ENCODE measurements around the gene POLR1E. TPM values are rescaled to one million over a fixed set of nuclear protein-coding genes. Genes with fewer than 3 reads are reported as not detected.
A peak's percentile ranks its signal among the peaks of the same experiment; 100 is the strongest.

POLR1E gene
- polyA plus RNA-seq, 2 donors = 8.1 to 15.2 TPM

- H3K4me3 ChIP-seq (ENCODE audit: low read depth in 1 of 2, low read length in 2 of 2) = no peak overlapping the region
- no peaks in the 10 kb centered on the region for H3K9me3 ChIP-seq (ENCODE audit: control insufficient read depth in 2 of 2, insufficient read depth in 1 of 2, low read depth in 1 of 2, low read length in 1 of 2)
- H3K36me3 ChIP-seq (ENCODE audit: control insufficient read depth in 2 of 2, insufficient read depth in 2 of 2, low read length in 1 of 2) = peaks cover 0 to 10% of the 10 kb centered on the region in 2 donors
- H3K4me1 ChIP-seq (ENCODE audit: control insufficient read depth in 2 of 2, insufficient read depth in 2 of 2, low read length in 1 of 2) = peaks cover 0 to 7% of the 10 kb centered on the region in 2 donors
- H3K27ac ChIP-seq (ENCODE audit: low read depth in 2 of 2, low read length in 1 of 2) = peak overlapping the region; percentile 44 to 62
- no peaks in the 10 kb centered on the region for H3K27me3 ChIP-seq (ENCODE audit: control insufficient read depth in 1 of 2, insufficient read depth in 2 of 2, low read length in 2 of 2)
- 41 to 48% methylated on average over 3 of the region's 3 CpGs for WGBS, 2 donors
Observed at GRCh38 chr9:37540634-37541033, 54.9 kb downstream of the POLR1E start.

- Histone ChIP-seq H3K36me3 (ENCODE audit: control insufficient read depth in 2 of 2, insufficient read depth in 2 of 2, low read length in 1 of 2) (peaks cover 0 to 7% of the 10 kb centered on the region in 2 donors), H3K4me1 (ENCODE audit: control insufficient read depth in 2 of 2, insufficient read depth in 2 of 2, low read length in 1 of 2) (peaks cover 0 to 7% of the 10 kb centered on the region in 2 donors), H3K27me3 (ENCODE audit: control insufficient read depth in 1 of 2, insufficient read depth in 2 of 2, low read length in 2 of 2) (no peaks in the 10 kb centered on the region), H3K27ac (ENCODE audit: low read depth in 2 of 2, low read length in 1 of 2) (peak overlapping the region; percentile 36 to 87), H3K4me3 (ENCODE audit: low read depth in 1 of 2, low read length in 2 of 2) (no peak overlapping the region), H3K9me3 (ENCODE audit: control insufficient read depth in 2 of 2, insufficient read depth in 1 of 2, low read depth in 1 of 2, low read length in 1 of 2) (no peaks in the 10 kb centered on the region)
- WGBS, 2 donors = 97 to 99% methylated on average over 8 of the region's 8 CpGs
Observed at GRCh38 chr9:37541465-37541864, 55.7 kb downstream of the POLR1E start.

GRCh38 chr9:37542488-37542887, 56.7 kb downstream of the POLR1E start:
- H3K4me1 ChIP-seq (ENCODE audit: control insufficient read depth in 2 of 2, insufficient read depth in 2 of 2, low read length in 1 of 2) = peaks cover 0 to 7% of the 10 kb centered on the region in 2 donors
- WGBS, 2 donors = 97 to 100% methylated on average over 6 of the region's 6 CpGs
- H3K9me3 ChIP-seq (ENCODE audit: control insufficient read depth in 2 of 2, insufficient read depth in 1 of 2, low read depth in 1 of 2, low read length in 1 of 2) = no peaks in the 10 kb centered on the region
- no peak overlapping the region for H3K4me3 ChIP-seq (ENCODE audit: low read depth in 1 of 2, low read length in 2 of 2)
- no peak overlapping the region for H3K27ac ChIP-seq (ENCODE audit: low read depth in 2 of 2, low read length in 1 of 2)
- H3K27me3 ChIP-seq (ENCODE audit: control insufficient read depth in 1 of 2, insufficient read depth in 2 of 2, low read length in 2 of 2) = no peaks in the 10 kb centered on the region
- H3K36me3 ChIP-seq (ENCODE audit: control insufficient read depth in 2 of 2, insufficient read depth in 2 of 2, low read length in 1 of 2) = peaks cover 0 to under 1% of the 10 kb centered on the region in 2 donors

GRCh38 chr9:37542895-37543294, 57.1 kb downstream of the POLR1E start:
- Histone ChIP-seq H3K9me3 (ENCODE audit: control insufficient read depth in 2 of 2, insufficient read depth in 1 of 2, low read depth in 1 of 2, low read length in 1 of 2) (no peaks in the 10 kb centered on the region), H3K27me3 (ENCODE audit: control insufficient read depth in 1 of 2, insufficient read depth in 2 of 2, low read length in 2 of 2) (no peaks in the 10 kb centered on the region), H3K4me3 (ENCODE audit: low read depth in 1 of 2, low read length in 2 of 2) (no peak overlapping the region), H3K27ac (ENCODE audit: low read depth in 2 of 2, low read length in 1 of 2) (no peak overlapping the region), H3K4me1 (ENCODE audit: control insufficient read depth in 2 of 2, insufficient read depth in 2 of 2, low read length in 1 of 2) (peaks cover 0 to 7% of the 10 kb centered on the region in 2 donors), H3K36me3 (ENCODE audit: control insufficient read depth in 2 of 2, insufficient read depth in 2 of 2, low read length in 1 of 2) (no peaks in the 10 kb centered on the region)
- 28 to 40% methylated on average over 1 of the region's 1 CpG for WGBS, 2 donors

GRCh38 chr9:37543468-37543867, 57.7 kb downstream of the POLR1E start:
- no peak overlapping the region for H3K4me3 ChIP-seq (ENCODE audit: low read depth in 1 of 2, low read length in 2 of 2)
- H3K27ac ChIP-seq (ENCODE audit: low read depth in 2 of 2, low read length in 1 of 2) = no peak overlapping the region
- H3K27me3 ChIP-seq (ENCODE audit: control insufficient read depth in 1 of 2, insufficient read depth in 2 of 2, low read length in 2 of 2) = no peaks in the 10 kb centered on the region
- no peaks in the 10 kb centered on the region for H3K36me3 ChIP-seq (ENCODE audit: control insufficient read depth in 2 of 2, insufficient read depth in 2 of 2, low read length in 1 of 2)
- 95 to 100% methylated on average over 1 of the region's 1 CpG for WGBS, 2 donors
- peaks cover 0 to 7% of the 10 kb centered on the region in 2 donors for H3K4me1 ChIP-seq (ENCODE audit: control insufficient read depth in 2 of 2, insufficient read depth in 2 of 2, low read length in 1 of 2)
- H3K9me3 ChIP-seq (ENCODE audit: control insufficient read depth in 2 of 2, insufficient read depth in 1 of 2, low read depth in 1 of 2, low read length in 1 of 2) = no peaks in the 10 kb centered on the region

- no peaks in the 10 kb centered on the region for H3K9me3 ChIP-seq (ENCODE audit: control insufficient read depth in 2 of 2, insufficient read depth in 1 of 2, low read depth in 1 of 2, low read length in 1 of 2)
- H3K4me3 ChIP-seq (ENCODE audit: low read depth in 1 of 2, low read length in 2 of 2) = no peak overlapping the region
- H3K36me3 ChIP-seq (ENCODE audit: control insufficient read depth in 2 of 2, insufficient read depth in 2 of 2, low read length in 1 of 2) = no peaks in the 10 kb centered on the region
- 96 to 97% methylated on average over 5 of the region's 5 CpGs for WGBS, 2 donors
- H3K4me1 ChIP-seq (ENCODE audit: control insufficient read depth in 2 of 2, insufficient read depth in 2 of 2, low read length in 1 of 2) = no peaks in the 10 kb centered on the region
- H3K27me3 ChIP-seq (ENCODE audit: control insufficient read depth in 1 of 2, insufficient read depth in 2 of 2, low read length in 2 of 2) = no peaks in the 10 kb centered on the region
- no peak overlapping the region for H3K27ac ChIP-seq (ENCODE audit: low read depth in 2 of 2, low read length in 1 of 2)
Observed at GRCh38 chr9:37547328-37547878, 61.7 kb downstream of the POLR1E start.

DNA sequence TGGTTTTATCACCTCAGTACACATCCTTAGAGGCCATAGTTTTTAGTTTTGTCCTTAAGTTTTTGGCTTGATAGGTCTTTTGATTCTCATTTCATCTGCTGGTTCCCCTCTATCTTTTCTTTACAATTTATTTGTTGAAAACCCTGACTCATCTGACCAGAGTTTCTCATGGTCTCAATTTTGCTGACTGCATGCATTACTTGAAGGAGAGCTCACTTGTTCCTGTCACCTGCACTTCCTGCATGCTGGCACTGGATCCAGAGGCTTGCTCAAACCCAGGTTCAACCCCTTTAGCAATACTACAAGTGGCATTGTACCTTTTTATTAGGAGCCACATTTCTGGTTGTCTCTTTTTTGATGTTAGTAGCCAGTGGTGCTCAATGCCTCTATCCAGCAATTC, 63.8 kb downstream of the POLR1E start:
- no peak overlapping the region for H3K4me3 ChIP-seq (ENCODE audit: low read depth in 1 of 2, low read length in 2 of 2)
- no peaks in the 10 kb centered on the region for H3K4me1 ChIP-seq (ENCODE audit: control insufficient read depth in 2 of 2, insufficient read depth in 2 of 2, low read length in 1 of 2)
- H3K36me3 ChIP-seq (ENCODE audit: control insufficient read depth in 2 of 2, insufficient read depth in 2 of 2, low read length in 1 of 2) = no peaks in the 10 kb centered on the region
- H3K9me3 ChIP-seq (ENCODE audit: control insufficient read depth in 2 of 2, insufficient read depth in 1 of 2, low read depth in 1 of 2, low read length in 1 of 2) = no peaks in the 10 kb centered on the region
- no peaks in the 10 kb centered on the region for H3K27me3 ChIP-seq (ENCODE audit: control insufficient read depth in 1 of 2, insufficient read depth in 2 of 2, low read length in 2 of 2)
- H3K27ac ChIP-seq (ENCODE audit: low read depth in 2 of 2, low read length in 1 of 2) = no peak overlapping the region

- Histone ChIP-seq H3K36me3 (ENCODE audit: control insufficient read depth in 2 of 2, insufficient read depth in 2 of 2, low read length in 1 of 2) (no peaks in the 10 kb centered on the region), H3K27me3 (ENCODE audit: control insufficient read depth in 1 of 2, insufficient read depth in 2 of 2, low read length in 2 of 2) (no peaks in the 10 kb centered on the region), H3K4me1 (ENCODE audit: control insufficient read depth in 2 of 2, insufficient read depth in 2 of 2, low read length in 1 of 2) (no peaks in the 10 kb centered on the region), H3K9me3 (ENCODE audit: control insufficient read depth in 2 of 2, insufficient read depth in 1 of 2, low read depth in 1 of 2, low read length in 1 of 2) (no peaks in the 10 kb centered on the region), H3K27ac (ENCODE audit: low read depth in 2 of 2, low read length in 1 of 2) (no peak overlapping the region), H3K4me3 (ENCODE audit: low read depth in 1 of 2, low read length in 2 of 2) (no peak overlapping the region)
- WGBS, 2 donors = 87 to 90% methylated on average over 1 of the region's 1 CpG
Observed at GRCh38 chr9:37550781-37551180, 65.0 kb downstream of the POLR1E start.

- 81 to 90% methylated on average over 3 of the region's 3 CpGs for WGBS, 2 donors
Observed at GRCh38 chr9:37551468-37551867, 65.7 kb downstream of the POLR1E start.

DNA sequence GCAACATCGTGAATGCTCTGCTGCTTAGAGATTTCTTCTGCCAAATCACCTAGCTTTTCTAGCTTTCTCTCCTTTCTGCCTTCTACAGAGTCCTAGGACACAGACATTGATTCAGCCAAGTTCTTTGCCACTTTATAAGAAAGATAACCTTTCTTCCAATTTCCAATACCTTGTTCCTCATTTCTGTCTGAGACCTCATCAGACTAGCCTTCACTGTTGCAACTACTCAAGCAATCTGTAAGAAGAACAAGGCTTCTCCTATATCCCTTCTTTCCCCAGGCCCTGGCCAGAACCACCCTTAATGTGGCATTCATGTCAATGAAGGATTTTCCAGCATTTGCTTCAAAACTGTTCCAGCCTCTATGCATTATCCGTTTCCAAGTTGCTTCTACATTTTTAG, 66.1 kb downstream of the POLR1E start:
- Histone ChIP-seq H3K9me3 (ENCODE audit: control insufficient read depth in 2 of 2, insufficient read depth in 1 of 2, low read depth in 1 of 2, low read length in 1 of 2) (no peaks in the 10 kb centered on the region), H3K27me3 (ENCODE audit: control insufficient read depth in 1 of 2, insufficient read depth in 2 of 2, low read length in 2 of 2) (no peaks in the 10 kb centered on the region), H3K36me3 (ENCODE audit: control insufficient read depth in 2 of 2, insufficient read depth in 2 of 2, low read length in 1 of 2) (no peaks in the 10 kb centered on the region), H3K27ac (ENCODE audit: low read depth in 2 of 2, low read length in 1 of 2) (no peak overlapping the region), H3K4me1 (ENCODE audit: control insufficient read depth in 2 of 2, insufficient read depth in 2 of 2, low read length in 1 of 2) (no peaks in the 10 kb centered on the region), H3K4me3 (ENCODE audit: low read depth in 1 of 2, low read length in 2 of 2) (no peak overlapping the region)
- WGBS, 2 donors = 93 to 94% methylated on average over 2 of the region's 2 CpGs

More at GRCh38 chr9:37551468-37551867, 65.7 kb downstream of the POLR1E start:
- Histone ChIP-seq H3K27ac (ENCODE audit: low read depth in 2 of 2, low read length in 1 of 2) (no peak overlapping the region), H3K4me1 (ENCODE audit: control insufficient read depth in 2 of 2, insufficient read depth in 2 of 2, low read length in 1 of 2) (no peaks in the 10 kb centered on the region), H3K9me3 (ENCODE audit: control insufficient read depth in 2 of 2, insufficient read depth in 1 of 2, low read depth in 1 of 2, low read length in 1 of 2) (no peaks in the 10 kb centered on the region), H3K27me3 (ENCODE audit: control insufficient read depth in 1 of 2, insufficient read depth in 2 of 2, low read length in 2 of 2) (no peaks in the 10 kb centered on the region), H3K36me3 (ENCODE audit: control insufficient read depth in 2 of 2, insufficient read depth in 2 of 2, low read length in 1 of 2) (no peaks in the 10 kb centered on the region), H3K4me3 (ENCODE audit: low read depth in 1 of 2, low read length in 2 of 2) (no peak overlapping the region)

All from esophagus (tissue), 2 donors.